Neutrophil (primary cell): ENCODE results near the gene STK11.

ENCODE experiments used
- H3K27ac ChIP-seq: fragments of 200-600 bp; sonication (generic); 2 replicates; pipeline ENCODE4 v1.5.1; 2016; ENCODE audit warnings: mild to moderate bottlenecking, moderate library complexity
- H3K27me3 ChIP-seq: fragments of 200-600 bp; sonication (generic); 2 replicates; pipeline ENCODE4 v1.6.0; 2016; ENCODE audit warnings: mild to moderate bottlenecking
- H3K36me3 ChIP-seq: fragments of 200-600 bp; sonication (generic); 2 replicates; pipeline ENCODE4 v1.5.1; 2017
- H3K4me1 ChIP-seq, 2 experiments: fragments of 200-600 bp in 1 of 2; sonication (generic) in 1 of 2; 1 replicate in 1 of 2; 2 replicates in 1 of 2; pipeline versions ENCODE4 v1.5.1 to v1.6.1; 2013 to 2016; ENCODE audit warnings: low read depth in 1 of 2, low read length in 1 of 2, mild to moderate bottlenecking in 1 of 2, moderate library complexity in 1 of 2; ENCODE audit not compliant: control insufficient read depth in 1 of 2, insufficient read depth in 1 of 2
- H3K4me3 ChIP-seq, 2 experiments: fragments of 200-600 bp in 1 of 2; sonication (generic) in 1 of 2; 1 replicate in 1 of 2; 2 replicates in 1 of 2; pipeline ENCODE4 v1.5.1; 2013 to 2016; ENCODE audit warnings: low read depth in 1 of 2, low read length in 1 of 2, mild to moderate bottlenecking in 1 of 2, moderate library complexity in 1 of 2
- H3K9me3 ChIP-seq: fragments of 200-600 bp; sonication (generic); 2 replicates; pipeline ENCODE4 v1.5.1; 2016
- TF ChIP-seq, protein P1 (sequence below): fragments of 200-600 bp; sonication (generic); IDR thresholded peaks from 2 replicates; pipeline ENCODE4 v1.5.1; 2016; ENCODE audit warnings: antibody characterized with exemption

STK11 gene

DNA sequence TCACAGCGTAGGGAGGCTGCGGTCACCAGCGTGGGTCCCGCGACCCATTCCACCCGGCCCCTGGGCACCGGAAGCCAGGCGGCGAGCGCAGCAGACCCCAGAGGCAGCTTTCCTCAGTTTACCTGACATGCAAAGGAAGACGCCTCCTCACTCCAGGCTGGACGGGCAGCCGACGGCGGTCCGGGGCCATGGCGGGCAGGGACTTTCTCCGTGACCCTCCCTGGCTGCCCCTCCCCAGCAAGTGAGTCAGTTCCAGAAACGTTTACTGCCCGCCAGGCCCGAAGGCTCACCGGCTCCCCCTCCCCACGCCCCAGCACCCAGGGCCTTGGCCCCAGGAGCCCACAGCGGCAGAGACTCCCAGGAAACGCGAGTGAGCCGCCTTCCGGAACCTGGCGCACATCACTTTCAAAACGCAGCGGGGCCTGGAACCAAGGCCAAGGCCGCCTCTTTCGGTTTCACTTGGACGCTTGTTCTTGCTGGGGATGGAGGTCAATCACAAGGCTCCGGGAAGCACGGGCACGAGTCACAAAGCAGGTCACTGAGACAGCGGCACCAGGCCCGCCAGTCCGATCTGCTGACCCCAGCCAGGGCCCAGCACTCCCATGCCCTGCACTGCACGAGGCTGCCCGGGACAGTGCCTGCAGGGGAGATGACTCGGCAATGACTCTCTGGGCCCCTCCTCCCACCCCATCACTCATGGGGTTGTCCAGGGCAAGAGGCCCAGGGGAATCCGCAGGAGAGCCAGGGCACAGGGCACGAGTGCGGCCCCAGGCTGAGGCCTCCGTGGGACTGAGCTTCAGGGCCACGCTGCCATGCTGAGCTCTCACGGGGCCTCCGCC lies 36.8 kb upstream of the STK11 start:
- H3K4me3 ChIP-seq, result no peak overlapping the region
- TF ChIP-seq, protein P1, sequence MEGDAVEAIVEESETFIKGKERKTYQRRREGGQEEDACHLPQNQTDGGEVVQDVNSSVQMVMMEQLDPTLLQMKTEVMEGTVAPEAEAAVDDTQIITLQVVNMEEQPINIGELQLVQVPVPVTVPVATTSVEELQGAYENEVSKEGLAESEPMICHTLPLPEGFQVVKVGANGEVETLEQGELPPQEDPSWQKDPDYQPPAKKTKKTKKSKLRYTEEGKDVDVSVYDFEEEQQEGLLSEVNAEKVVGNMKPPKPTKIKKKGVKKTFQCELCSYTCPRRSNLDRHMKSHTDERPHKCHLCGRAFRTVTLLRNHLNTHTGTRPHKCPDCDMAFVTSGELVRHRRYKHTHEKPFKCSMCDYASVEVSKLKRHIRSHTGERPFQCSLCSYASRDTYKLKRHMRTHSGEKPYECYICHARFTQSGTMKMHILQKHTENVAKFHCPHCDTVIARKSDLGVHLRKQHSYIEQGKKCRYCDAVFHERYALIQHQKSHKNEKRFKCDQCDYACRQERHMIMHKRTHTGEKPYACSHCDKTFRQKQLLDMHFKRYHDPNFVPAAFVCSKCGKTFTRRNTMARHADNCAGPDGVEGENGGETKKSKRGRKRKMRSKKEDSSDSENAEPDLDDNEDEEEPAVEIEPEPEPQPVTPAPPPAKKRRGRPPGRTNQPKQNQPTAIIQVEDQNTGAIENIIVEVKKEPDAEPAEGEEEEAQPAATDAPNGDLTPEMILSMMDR, result no peak
- peaks cover 46% of the 10 kb centered on the region for H3K36me3 ChIP-seq
- no peaks in the 10 kb centered on the region for H3K27me3 ChIP-seq
- no peaks in the 10 kb centered on the region for H3K9me3 ChIP-seq
- no peak overlapping the region for H3K27ac ChIP-seq
- H3K4me1 ChIP-seq, result peaks cover 31 to 39% of the 10 kb centered on the region in 2 experiments

DNA sequence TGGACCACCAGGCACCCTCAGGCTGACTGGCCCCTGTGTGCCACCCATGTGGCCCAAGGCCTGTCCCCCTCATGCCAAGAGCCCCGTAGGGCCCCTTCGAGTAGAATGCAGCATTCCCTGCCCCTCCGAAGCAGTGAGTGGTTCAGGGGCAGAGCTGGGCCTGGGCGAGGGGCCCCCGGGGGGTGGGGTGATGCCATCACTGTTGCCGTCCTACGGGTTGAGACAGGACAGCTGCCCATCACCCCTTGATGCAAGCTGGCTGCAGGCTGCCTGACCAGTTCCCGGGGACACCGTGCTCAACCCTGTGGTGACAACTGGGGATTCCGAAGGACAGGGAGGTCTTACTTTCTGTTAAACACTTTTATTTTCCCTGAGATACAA lies 36.2 kb upstream of the STK11 start:
- H3K4me1 ChIP-seq, result peaks cover 31 to 39% of the 10 kb centered on the region in 2 experiments
- peaks cover 46% of the 10 kb centered on the region for H3K36me3 ChIP-seq
- H3K27ac ChIP-seq, result no peak overlapping the region
- TF ChIP-seq, protein P1, result no peak
- H3K4me3 ChIP-seq, result no peak overlapping the region
- H3K27me3 ChIP-seq, result no peaks in the 10 kb centered on the region
- H3K9me3 ChIP-seq, result no peaks in the 10 kb centered on the region

DNA sequence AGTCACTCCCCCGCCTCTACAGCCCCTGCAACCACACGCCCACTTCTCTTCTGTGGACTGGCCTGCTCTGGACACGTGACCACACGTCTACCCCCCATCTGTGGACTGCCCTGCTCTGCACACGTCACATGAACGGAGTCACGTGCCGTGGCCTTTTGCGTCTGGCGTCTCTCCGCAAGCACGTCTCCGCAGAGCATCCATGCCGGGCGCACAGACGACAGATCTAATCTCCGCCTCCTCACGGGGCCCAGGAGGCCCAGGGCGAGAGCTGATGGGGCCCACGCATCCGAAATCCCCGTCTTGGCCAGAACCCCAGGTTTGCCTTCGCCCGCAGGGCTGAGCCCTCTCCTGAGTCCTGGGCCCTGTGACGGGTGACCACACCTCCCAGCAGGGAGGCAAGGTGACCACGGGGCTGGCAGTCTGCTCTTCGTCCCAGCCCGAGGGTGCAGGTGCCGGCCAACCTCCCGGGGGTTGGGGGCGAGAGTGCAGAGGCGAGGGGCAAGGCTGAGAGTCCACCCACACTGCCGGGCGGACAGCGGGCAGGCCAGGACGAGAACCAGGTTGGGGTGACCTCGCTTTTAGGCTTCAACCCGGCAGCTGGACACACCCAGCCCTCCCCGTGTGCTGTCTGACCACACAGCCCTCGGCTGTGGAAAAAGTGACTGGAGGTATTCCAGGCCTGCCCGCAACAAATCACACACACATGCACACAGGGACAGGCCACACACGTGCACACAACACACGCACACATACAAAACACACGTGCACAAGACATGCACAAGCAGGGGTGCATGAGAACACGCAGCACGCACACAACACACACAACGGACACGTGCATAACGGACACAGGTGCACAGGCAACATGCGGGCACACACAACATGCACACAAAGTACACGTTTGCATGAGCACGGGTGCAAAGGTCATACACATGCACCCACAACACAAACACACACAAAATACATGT lies 35.4 kb upstream of the STK11 start:
- peaks cover 46% of the 10 kb centered on the region for H3K36me3 ChIP-seq
- TF ChIP-seq, protein P1, result no peak
- H3K27me3 ChIP-seq, result no peaks in the 10 kb centered on the region
- no peak overlapping the region for H3K27ac ChIP-seq
- no peak overlapping the region for H3K4me3 ChIP-seq
- peaks cover 29 to 31% of the 10 kb centered on the region in 2 experiments for H3K4me1 ChIP-seq
- no peaks in the 10 kb centered on the region for H3K9me3 ChIP-seq

DNA sequence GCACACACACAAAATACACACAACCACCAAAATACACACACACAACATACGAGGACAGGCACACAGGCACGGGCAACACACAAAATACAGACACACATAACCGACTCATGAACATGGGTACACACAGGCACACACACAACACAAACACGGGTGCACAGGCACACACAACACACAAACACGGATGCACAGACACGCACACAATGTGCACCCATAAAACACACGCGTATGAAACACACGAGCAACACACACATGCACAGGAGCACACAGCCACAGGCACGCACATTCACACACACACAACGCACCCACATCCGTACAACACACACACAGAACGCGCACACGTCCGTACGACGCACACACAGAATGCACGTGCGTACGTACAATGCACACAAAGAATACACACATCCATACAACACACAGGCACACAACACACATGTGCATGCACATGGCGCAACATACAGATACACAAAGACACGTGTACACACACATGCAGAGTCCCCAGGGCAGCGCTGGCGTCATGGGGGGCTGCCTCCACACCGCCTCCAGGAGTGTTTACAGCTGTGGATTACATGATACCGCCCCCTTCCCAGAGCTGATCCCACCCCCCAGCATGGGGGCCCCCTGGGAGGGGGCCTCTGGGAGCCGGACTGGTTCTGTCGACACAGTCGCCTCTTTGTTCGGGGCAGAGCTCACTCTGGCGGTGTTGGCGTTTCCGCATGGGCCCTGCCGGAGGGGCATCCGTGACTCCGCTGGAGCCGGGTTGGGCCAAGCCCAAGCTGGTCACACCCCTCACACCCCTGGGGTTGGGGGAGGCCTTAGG lies 34.4 kb upstream of the STK11 start:
- TF ChIP-seq, protein P1, result no peak
- H3K4me3 ChIP-seq, result no peak overlapping the region
- H3K36me3 ChIP-seq, result peaks cover 45% of the 10 kb centered on the region
- no peaks in the 10 kb centered on the region for H3K9me3 ChIP-seq
- peaks cover 25 to 27% of the 10 kb centered on the region in 2 experiments for H3K4me1 ChIP-seq
- H3K27me3 ChIP-seq, result no peaks in the 10 kb centered on the region
- H3K27ac ChIP-seq, result no peak overlapping the region

DNA sequence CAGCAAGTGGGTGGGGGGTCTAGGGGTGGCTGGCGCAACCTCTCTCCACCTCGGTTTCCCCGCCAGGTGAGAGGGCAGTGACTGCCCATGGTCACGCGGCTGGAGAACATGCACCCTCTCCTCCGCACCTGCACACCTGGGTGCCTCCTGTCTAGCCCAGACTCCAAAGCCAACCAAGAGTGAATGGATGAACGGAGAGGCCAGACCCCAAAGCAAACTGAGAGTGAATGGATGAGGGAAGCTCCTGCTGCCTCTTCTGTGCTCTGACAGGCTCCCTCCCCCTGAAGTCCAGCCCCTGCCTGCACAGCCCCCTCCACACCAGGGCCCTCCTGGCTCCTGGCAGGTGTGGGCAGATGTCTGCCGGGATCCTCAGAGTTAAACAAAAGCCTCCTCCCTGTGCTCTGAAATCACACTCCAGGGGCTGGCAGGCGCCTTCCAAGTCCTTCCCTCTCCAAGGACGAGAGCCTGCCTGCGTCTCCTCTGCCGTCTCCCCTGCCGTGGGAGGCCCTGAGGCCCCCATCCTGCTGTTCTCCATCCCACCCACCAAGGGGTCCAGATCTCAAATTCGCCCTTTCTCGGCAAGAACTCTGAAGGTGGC lies 33.7 kb upstream of the STK11 start:
- peaks cover 27 to 30% of the 10 kb centered on the region in 2 experiments for H3K4me1 ChIP-seq
- TF ChIP-seq, protein P1, result no peak
- no peaks in the 10 kb centered on the region for H3K9me3 ChIP-seq
- peaks cover 38% of the 10 kb centered on the region for H3K36me3 ChIP-seq
- peak overlapping the region; percentile 90 to 92 for H3K4me3 ChIP-seq
- H3K27ac ChIP-seq, result peak overlapping the region; percentile 98
- no peaks in the 10 kb centered on the region for H3K27me3 ChIP-seq
